H1 (cell line): Measurements from ENCODE around the gene SLX4IP. TPM values are rescaled to one million over a fixed set of nuclear protein-coding genes. Genes with fewer than 3 reads are reported as not detected.

Source experiments
- CTCF ChIA-PET: fragments of 300-600 bp; sonication (Branson Sonifier 250); formaldehyde crosslinking; loops from one replicate; lab custom pipeline; 2021; ENCODE audit not compliant: partially characterized antibody; lab: Charles Lee
- POLR2A ChIA-PET: fragments of 300-600 bp; sonication (Branson Sonifier 250); formaldehyde crosslinking; loops from one replicate; lab custom pipeline; 2021; ENCODE audit warnings: inconsistent platforms; ENCODE audit not compliant: partially characterized antibody; lab: Charles Lee
- DNase-seq, 2 experiments: peaks; one replicate each; pipeline versions ENCODE4 v3.0.0 to v3.0.0-alpha.2; 2010 to 2022; ENCODE audit warnings: low spot score in 2 of 2, low read depth in 1 of 2, mixed read lengths in 1 of 2
- FAIRE-seq: peaks from 2 replicates; lab custom pipeline; 2011; peaks lifted over from hg19 to GRCh38; lab: Jason Lieb, UNC
- H2AFZ ChIP-seq: 2 replicates; pipeline ENCODE4 v1.8.1; 2012; ENCODE audit warnings: low read length, inconsistent platforms
- H2AK5ac ChIP-seq: 2 replicates; pipeline ENCODE4 v1.6.1; 2013; ENCODE audit warnings: low read depth, low read length
- H2BK120ac ChIP-seq: replicated peaks from 2 replicates; pipeline ENCODE3; 2013; ENCODE audit warnings: low read depth, low read length, inconsistent platforms
- H2BK12ac ChIP-seq: 2 replicates; pipeline ENCODE4 v1.6.1; 2013; ENCODE audit warnings: low read depth, low read length
- H2BK15ac ChIP-seq: 2 replicates; pipeline ENCODE4 v1.6.1; 2013; ENCODE audit warnings: low read length
- H2BK20ac ChIP-seq: 2 replicates; pipeline ENCODE4 v1.6.1; 2013; ENCODE audit warnings: low read length
- H2BK5ac ChIP-seq: 2 replicates; pipeline ENCODE4 v1.6.1; 2013; ENCODE audit warnings: low read depth, low read length
- H3K14ac ChIP-seq: 2 replicates; pipeline ENCODE4 v1.6.1; 2013; ENCODE audit warnings: inconsistent platforms; ENCODE audit not compliant: insufficient read length
- H3K18ac ChIP-seq: 2 replicates; pipeline ENCODE4 v1.6.1; 2013; ENCODE audit warnings: low read length; ENCODE audit errors: extremely low read depth
- H3K23ac ChIP-seq: 2 replicates; pipeline ENCODE4 v1.6.1; 2013; ENCODE audit warnings: inconsistent platforms; ENCODE audit not compliant: insufficient read length
- H3K23me2 ChIP-seq: 2 replicates; pipeline ENCODE4 v1.6.1; 2013; ENCODE audit warnings: low read depth, low read length
- H3K27ac ChIP-seq: 2 replicates; pipeline ENCODE4 v1.6.1; 2011; ENCODE audit warnings: low read depth, low read length, inconsistent platforms
- H3K27me3 ChIP-seq, 4 experiments: replicated peaks in 1 of 4; 1 replicate in 1 of 4; 2 replicates in 3 of 4; pipeline versions ENCODE4 v1.6.1 to v1.8.1; 2011 to 2013; ENCODE audit warnings: low read length in 3 of 4, mild to moderate bottlenecking in 3 of 4, inconsistent platforms in 2 of 4, mixed read lengths in 2 of 4, moderate library complexity in 1 of 4; ENCODE audit not compliant: control insufficient read depth in 3 of 4, insufficient read depth in 3 of 4; ENCODE audit errors: extremely low read depth in 1 of 4
- H3K36me3 ChIP-seq, 4 experiments: 2 replicates each; pipeline versions ENCODE4 v1.6.1 to v1.8.1; 2011 to 2013; ENCODE audit warnings: mild to moderate bottlenecking in 4 of 4, low read length in 3 of 4, moderate library complexity in 2 of 4, control low read depth in 1 of 4, inconsistent platforms in 1 of 4; ENCODE audit not compliant: insufficient read depth in 4 of 4, control insufficient read depth in 2 of 4
- H3K4ac ChIP-seq: replicated peaks from 2 replicates; pipeline ENCODE3; 2013; ENCODE audit warnings: low read length, low read depth, mixed read lengths, inconsistent platforms; ENCODE audit not compliant: insufficient read length
- H3K4me1 ChIP-seq, 4 experiments: replicated peaks in 1 of 4; 1 replicate in 1 of 4; 2 replicates in 3 of 4; pipeline versions ENCODE4 v1.6.1 to v1.8.1; 2011 to 2013; ENCODE audit warnings: low read length in 3 of 4, inconsistent platforms in 2 of 4, mixed read lengths in 1 of 4; ENCODE audit not compliant: insufficient read depth in 4 of 4, control insufficient read depth in 3 of 4
- H3K4me2 ChIP-seq, 2 experiments: 2 replicates each; pipeline versions ENCODE4 v1.6.1 to v1.8.1; 2011 to 2013; ENCODE audit warnings: low read depth in 2 of 2, low read length in 2 of 2, control low read depth in 1 of 2, inconsistent platforms in 1 of 2, mild to moderate bottlenecking in 1 of 2; ENCODE audit not compliant: insufficient read depth in 1 of 2
- H3K4me3 ChIP-seq, 4 experiments: fragments of 200-600, 300-600 bp in 1 of 4; sonication (generic), shearing (Covaris generic), sonication (Bioruptor Twin) in 1 of 4; 2 replicates each; pipeline versions ENCODE4 v1.5.1 to v1.8.1; 2011 to 2016; ENCODE audit warnings: low read length in 4 of 4, low read depth in 3 of 4, control low read depth in 2 of 4, inconsistent platforms in 2 of 4, mild to moderate bottlenecking in 2 of 4, mixed read lengths in 1 of 4, moderate library complexity in 1 of 4; ENCODE audit not compliant: insufficient read depth in 2 of 4; ENCODE audit errors: extremely low read depth in 1 of 4
- H3K56ac ChIP-seq: replicated peaks from 2 replicates; pipeline ENCODE3; 2013; ENCODE audit warnings: low read depth, mild to moderate bottlenecking, mixed read lengths, low read length, inconsistent platforms; ENCODE audit not compliant: insufficient read length
- H3K79me1 ChIP-seq: 2 replicates; pipeline ENCODE4 v1.6.1; 2013; ENCODE audit warnings: low read depth, low read length, control low read depth
- H3K79me2 ChIP-seq, 2 experiments: 2 replicates each; pipeline versions ENCODE4 v1.6.1 to v1.8.1; 2012 to 2013; ENCODE audit warnings: low read length in 2 of 2, mild to moderate bottlenecking in 2 of 2, inconsistent platforms in 1 of 2; ENCODE audit not compliant: insufficient read depth in 2 of 2, control insufficient read depth in 1 of 2
- H3K9ac ChIP-seq, 4 experiments: replicated peaks in 1 of 4; 1 replicate in 1 of 4; 2 replicates in 3 of 4; pipeline versions ENCODE4 v1.6.1 to v1.8.1; 2011 to 2013; ENCODE audit warnings: low read depth in 3 of 4, low read length in 3 of 4, control low read depth in 2 of 4, mild to moderate bottlenecking in 2 of 4, moderate library complexity in 2 of 4, inconsistent platforms in 1 of 4; ENCODE audit errors: extremely low read depth in 1 of 4
- H3K9me3 ChIP-seq, 2 experiments: 2 replicates each; pipeline versions ENCODE4 v1.6.1 to v1.8.1; 2012 to 2013; ENCODE audit warnings: mild to moderate bottlenecking in 2 of 2, moderate library complexity in 2 of 2, control low read depth in 1 of 2, inconsistent platforms in 1 of 2, low read depth in 1 of 2, low read length in 1 of 2, mixed read lengths in 1 of 2; ENCODE audit not compliant: insufficient read depth in 2 of 2
- H4K20me1 ChIP-seq, 2 experiments: replicated peaks in 1 of 2; 2 replicates each; pipeline versions ENCODE3 to v1.8.1; 2011 to 2013; ENCODE audit warnings: inconsistent platforms in 2 of 2, low read length in 2 of 2, mild to moderate bottlenecking in 1 of 2; ENCODE audit not compliant: insufficient read depth in 2 of 2, control insufficient read depth in 1 of 2
- H4K5ac ChIP-seq: 2 replicates; pipeline ENCODE4 v1.6.1; 2013; ENCODE audit warnings: low read length, low read depth, mixed read lengths, inconsistent platforms; ENCODE audit not compliant: insufficient read length
- H4K8ac ChIP-seq: 2 replicates; pipeline ENCODE4 v1.8.0; 2013; ENCODE audit warnings: mild to moderate bottlenecking, moderate library complexity, low read length, inconsistent platforms; ENCODE audit not compliant: insufficient read depth; ENCODE audit errors: extremely low read depth
- H4K91ac ChIP-seq: replicated peaks from 2 replicates; pipeline ENCODE3; 2013; ENCODE audit warnings: low read length, mixed read lengths, inconsistent platforms; ENCODE audit not compliant: insufficient read length
- NANOG ChIP-seq: IDR thresholded peaks from 2 replicates; pipeline ENCODE4 v1.6.1; 2011; ENCODE audit warnings: low read length, low read depth, mild to moderate bottlenecking, inconsistent platforms; ENCODE audit not compliant: insufficient read depth, poor library complexity, severe bottlenecking
- SIX5 ChIP-seq: IDR thresholded peaks from 2 replicates; pipeline ENCODE4 v1.6.1; 2011; ENCODE audit warnings: mild to moderate bottlenecking, low read depth, low read length
- WGBS, 2 experiments: shearing (Covaris generic) in 1 of 2; methylation state at CpG; one replicate each; pipeline versions ENCODE4 v1.1.6 to v1.1.7; 2013 to 2015; ENCODE audit warnings: low lambda C conversion rate in 2 of 2, mixed read lengths in 2 of 2, inconsistent platforms in 1 of 2, low coverage in 1 of 2, missing lambda C conversion rate in 1 of 2; ENCODE audit not compliant: insufficient replicate concordance in 2 of 2, insufficient coverage in 1 of 2, insufficient read length in 1 of 2; ENCODE audit errors: extremely low coverage in 1 of 2, missing lambda C conversion rate in 1 of 2; 5-methylcytosine and 5-hydroxymethylcytosine counted together
- polyA plus RNA-seq, 7 experiments: library from polyadenylated mRNA; depleted of rRNA in 3 of 7; stranded (reverse) in 5 of 7; unstranded in 2 of 7; fragments of >200 nt in 5 of 7; fragments of 200-250 nt in 2 of 7; gene quantifications; 1 replicate in 5 of 7; 2 replicates in 1 of 7; 4 replicates in 1 of 7; pipeline versions ENCODE4 v1.2.1 to v1.2.3, GENCODE V29; 2011 to 2013; ENCODE audit warnings: missing spikeins in 2 of 7, mixed read lengths in 2 of 7
- total RNA-seq: library from RNA; stranded (reverse); fragmentation: NEBNext Ultra II Directional; extraction: Animal tissue kit (Norgen Biotek cat#: 25700); gene quantifications from 2 replicates; pipeline ENCODE4 v1.2.1, GENCODE V29; 2021

The SLX4IP gene
- total and polyA plus RNA-seq, 2 of the 8 experiments (the other 6 are each of a cell fraction or from before 2014, with no cell fraction given), result 2.4 to 8.7 TPM

DNA sequence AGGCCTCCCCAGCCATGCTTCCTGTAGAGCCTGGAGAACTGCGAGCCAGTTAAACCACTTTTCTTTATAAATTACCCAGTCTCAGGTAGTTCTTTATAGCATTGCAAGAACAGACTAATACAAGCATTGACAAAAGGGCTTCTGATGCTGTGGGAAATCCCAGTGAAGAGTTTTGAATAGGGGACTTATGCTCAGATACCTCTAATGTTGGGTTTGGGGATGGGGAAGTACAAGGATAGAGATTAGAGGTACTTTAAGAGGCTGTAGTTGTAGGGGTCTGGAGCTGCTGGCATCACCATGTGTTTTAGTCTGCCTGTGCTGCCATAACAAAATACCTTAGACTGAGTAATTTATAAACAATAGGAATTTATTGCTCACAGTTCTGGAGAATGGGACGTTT is 8.8 kb downstream of the SLX4IP start:
- no peak overlapping the region for H3K9ac ChIP-seq
- H2AK5ac ChIP-seq, result no peak overlapping the region
- H3K27me3 ChIP-seq, result no peaks in the 10 kb centered on the region
- ChIA-PET CTCF (interaction anchor here (1.0 kb wide), 1 partner anchor 12 kb away, joined by 4 read pairs; no protein-coding TSS in a partner anchor), POLR2A (interaction anchor here (2.7 kb wide), 1 partner anchor 9 kb away, joined by 10 read pairs; the partner anchor contains the start of genes MKKS and SLX4IP)
- H3K4ac ChIP-seq, result no peak overlapping the region
- 82% methylated on average over 2 of the region's 2 CpGs; no CpG with 5 or more reads in 1 of the 2 experiments for WGBS, 2 experiments
- H3K14ac ChIP-seq, result no peak overlapping the region
- no peak overlapping the region for H4K5ac ChIP-seq
- TF ChIP-seq NANOG (no peak), SIX5 (no peak)
- H3K79me1 ChIP-seq, result peaks cover 7% of the 10 kb centered on the region
- no peak overlapping the region for H3K18ac ChIP-seq
- no peak overlapping the region for H4K8ac ChIP-seq
- no peaks in the 10 kb centered on the region for H3K36me3 ChIP-seq
- H3K79me2 ChIP-seq, result peaks cover 0 to 28% of the 10 kb centered on the region in 2 experiments; a peak in 3 of 4 replicates
- H2BK120ac ChIP-seq, result no peak overlapping the region
- no peak overlapping the region for H3K4me2 ChIP-seq
- H2BK12ac ChIP-seq, result no peak overlapping the region
- no peak for FAIRE-seq
- no peak overlapping the region for H3K56ac ChIP-seq
- H2BK5ac ChIP-seq, result no peak overlapping the region
- no peak overlapping the region for H3K23ac ChIP-seq
- H3K23me2 ChIP-seq, result no peaks in the 10 kb centered on the region
- no peak overlapping the region for H4K91ac ChIP-seq
- no peak overlapping the region for H3K27ac ChIP-seq
- H3K4me1 ChIP-seq, result peaks cover 0 to 5% (median 2%) of the 10 kb centered on the region in 4 experiments; a peak in 2 of 7 replicates
- no peak overlapping the region for H2BK15ac ChIP-seq
- H2BK20ac ChIP-seq, result no peak overlapping the region
- no peaks in the 10 kb centered on the region for H3K9me3 ChIP-seq
- no peaks in the 10 kb centered on the region for H4K20me1 ChIP-seq
- H2AFZ ChIP-seq, result no peak overlapping the region
- DNase-seq, result no peak
- H3K4me3 ChIP-seq, result no peak overlapping the region
